Nephron progenitor cell (in vitro differentiated cells): ENCODE results near the gene SIPA1L3.
"Not testable (repeated sequence)": the region's sequence is repeated elsewhere in the genome, so short reads cannot be mapped to it uniquely, and the experiment has no call there.

ENCODE experiments used
- DNase-seq: peaks from one replicate; pipeline ENCODE4 v3.0.0; 2021
- H3K27ac Mint-ChIP-seq: 2 replicates; pipeline ENCODE4 v1.8.0; 2021; ENCODE audit warnings: mild to moderate bottlenecking, moderate library complexity, mixed read lengths
- H3K27me3 Mint-ChIP-seq: 2 replicates; pipeline ENCODE4 v1.8.0; 2021; ENCODE audit warnings: mild to moderate bottlenecking, low read depth, mixed read lengths; ENCODE audit not compliant: poor library complexity
- H3K36me3 Mint-ChIP-seq: 2 replicates; pipeline ENCODE4 v1.8.0; 2021; ENCODE audit warnings: low read depth, mixed read lengths
- H3K4me1 Mint-ChIP-seq: 2 replicates; pipeline ENCODE4 v1.8.0; 2021; ENCODE audit warnings: mixed read lengths
- H3K4me3 Mint-ChIP-seq: 2 replicates; pipeline ENCODE4 v1.8.0; 2021; ENCODE audit warnings: mild to moderate bottlenecking, moderate library complexity, mixed read lengths
- H3K9me3 Mint-ChIP-seq: 2 replicates; pipeline ENCODE4 v1.8.0; 2021; ENCODE audit warnings: mild to moderate bottlenecking, moderate library complexity, mixed read lengths
- CTCF ChIP-seq: fragments of 200-600 bp; sonication (generic); IDR thresholded peaks from 2 replicates; pipeline ENCODE4 v1.5.0; 2021; ENCODE audit warnings: antibody characterized with exemption

The SIPA1L3 gene

GRCh38 chr19:37907735-37908455 is 887 bp downstream of the SIPA1L3 start:
- Mint-ChIP-seq H3K27me3 (no peaks in the 10 kb centered on the region), H3K27ac (no peak overlapping the region), H3K9me3 (no peaks in the 10 kb centered on the region), H3K36me3 (peaks cover 14% of the 10 kb centered on the region), H3K4me3 (peak overlapping the region; percentile 89), H3K4me1 (peaks cover 45% of the 10 kb centered on the region)
- DNase-seq = no peak
- TF ChIP-seq CTCF = no peak

- peaks cover 45% of the 10 kb centered on the region for H3K4me1 Mint-ChIP-seq
- no peaks in the 10 kb centered on the region for H3K9me3 Mint-ChIP-seq
- no peak overlapping the region for H3K27ac Mint-ChIP-seq
- DNase-seq = no peak
- H3K4me3 Mint-ChIP-seq = no peak overlapping the region
- H3K36me3 Mint-ChIP-seq = peaks cover 14% of the 10 kb centered on the region
- TF ChIP-seq CTCF = no peak
- no peaks in the 10 kb centered on the region for H3K27me3 Mint-ChIP-seq
Observed at GRCh38 chr19:37909661-37910199, 2.7 kb downstream of the SIPA1L3 start.

GRCh38 chr19:37914908-37915307 is 7.9 kb downstream of the SIPA1L3 start:
- peaks cover 18% of the 10 kb centered on the region for H3K4me1 Mint-ChIP-seq
- no peak overlapping the region for H3K4me3 Mint-ChIP-seq
- no peak for DNase-seq
- no peak for TF ChIP-seq CTCF
- peaks cover 29% of the 10 kb centered on the region for H3K36me3 Mint-ChIP-seq
- no peaks in the 10 kb centered on the region for H3K9me3 Mint-ChIP-seq
- no peak overlapping the region for H3K27ac Mint-ChIP-seq
- no peaks in the 10 kb centered on the region for H3K27me3 Mint-ChIP-seq

GRCh38 chr19:37920591-37921450 is 13.8 kb downstream of the SIPA1L3 start:
- Mint-ChIP-seq H3K9me3 (no peaks in the 10 kb centered on the region), H3K4me1 (peaks cover 35% of the 10 kb centered on the region), H3K27me3 (no peaks in the 10 kb centered on the region), H3K27ac (peak overlapping the region; percentile 88), H3K4me3 (no peak overlapping the region), H3K36me3 (peaks cover 35% of the 10 kb centered on the region)
- no peak for TF ChIP-seq CTCF
- DNase-seq = no peak

- H3K9me3 Mint-ChIP-seq, H3K4me3 Mint-ChIP-seq, DNase-seq, H3K27ac Mint-ChIP-seq, H3K27me3 Mint-ChIP-seq: not testable (repeated sequence)
- peaks cover 20% of the 10 kb centered on the region for H3K36me3 Mint-ChIP-seq
- peaks cover 49% of the 10 kb centered on the region for H3K4me1 Mint-ChIP-seq
Observed at GRCh38 chr19:37924573-37924972, 17.6 kb downstream of the SIPA1L3 start.

GRCh38 chr19:37925212-37925611 is 18.2 kb downstream of the SIPA1L3 start:
- H3K36me3 Mint-ChIP-seq = peaks cover 20% of the 10 kb centered on the region
- H3K27ac Mint-ChIP-seq = no peak overlapping the region
- H3K4me1 Mint-ChIP-seq = peaks cover 47% of the 10 kb centered on the region
- no peaks in the 10 kb centered on the region for H3K9me3 Mint-ChIP-seq
- TF ChIP-seq CTCF = no peak
- H3K4me3 Mint-ChIP-seq = no peak overlapping the region
- H3K27me3 Mint-ChIP-seq = peaks cover 3% of the 10 kb centered on the region
- no peak for DNase-seq
